B cell (primary cell): Measurements from ENCODE around the gene FAXDC2. TPM values are rescaled to one million over a fixed set of nuclear protein-coding genes. Genes with fewer than 3 reads are reported as not detected.

Experiments used
- ATAC-seq: fragments of 200-7000 bp; cut with Tn5 transposase; one replicate; pipeline ENCODE4 v1.10.0; 2021; ENCODE audit warnings: low read depth, mild to moderate bottlenecking, moderate number of reproducible peaks, moderate library complexity
- CTCF ChIA-PET: fragments of 350-600 bp; sonication (Branson Sonifier 250); formaldehyde crosslinking; loops from one replicate; lab custom pipeline; 2021; ENCODE audit warnings: antibody characterized with exemption, inconsistent platforms; lab: Charles Lee
- POLR2A ChIA-PET: fragments of 350-600 bp; sonication (Branson Sonifier 250); formaldehyde crosslinking; loops from one replicate; lab custom pipeline; 2021; ENCODE audit warnings: antibody characterized with exemption; lab: Charles Lee
- DNase-seq: peaks from one replicate; pipeline ENCODE4 v3.0.0; 2013
- H2AFZ ChIP-seq: 2 replicates; pipeline ENCODE4 v1.6.1; 2012; ENCODE audit warnings: mild to moderate bottlenecking, low read depth, low read length; ENCODE audit not compliant: insufficient read depth, poor library complexity, severe bottlenecking
- H3K27ac ChIP-seq, 2 donors: 1 replicate in 1 of 2; 2 replicates in 1 of 2; pipeline ENCODE4 v1.5.1; 2012 to 2013; ENCODE audit warnings: low read length in 2 of 2, mild to moderate bottlenecking in 2 of 2, moderate library complexity in 1 of 2
- H3K27me3 ChIP-seq, 4 experiments: fragments of 200-600 bp in 1 of 4; sonication (generic) in 1 of 4; replicated peaks in 1 of 4; 1 replicate in 2 of 4; 2 replicates in 2 of 4; pipeline versions ENCODE4 v1.6.1 to v1.7.0; 2013 to 2016; ENCODE audit warnings: low read length in 3 of 4, mild to moderate bottlenecking in 2 of 4, mixed read lengths in 1 of 4, moderate library complexity in 1 of 4; ENCODE audit not compliant: insufficient read depth in 4 of 4, control insufficient read depth in 3 of 4; ENCODE audit errors: control extremely low read depth in 1 of 4
- H3K36me3 ChIP-seq, 2 experiments: replicated peaks in 1 of 2; 1 replicate in 1 of 2; 2 replicates in 1 of 2; pipeline versions ENCODE4 v1.6.1 to v1.7.1; 2013; ENCODE audit warnings: low read length in 1 of 2; ENCODE audit not compliant: insufficient read depth in 2 of 2, control insufficient read depth in 1 of 2; ENCODE audit errors: control extremely low read depth in 1 of 2, extremely low read depth in 1 of 2
- H3K4me1 ChIP-seq, 2 donors: fragments of 200-600 bp in 1 of 2; sonication (generic) in 1 of 2; 1 replicate in 1 of 2; 2 replicates in 1 of 2; pipeline versions ENCODE4 v1.5.1 to v1.6.1; 2013 to 2017; ENCODE audit warnings: low read length in 2 of 2; ENCODE audit not compliant: control insufficient read depth in 2 of 2, insufficient read depth in 2 of 2
- H3K4me2 ChIP-seq: replicated peaks from 2 replicates; pipeline ENCODE3; 2012; ENCODE audit warnings: mild to moderate bottlenecking, low read depth, low read length; ENCODE audit not compliant: poor library complexity, severe bottlenecking
- H3K4me3 ChIP-seq, 5 experiments: fragments of 200-600 bp in 1 of 5; sonication (generic) in 1 of 5; 1 replicate in 3 of 5; 2 replicates in 2 of 5; pipeline versions ENCODE4 v1.5.1 to v1.7.0; 2011 to 2016; ENCODE audit warnings: low read length in 4 of 5, mild to moderate bottlenecking in 4 of 5, low read depth in 2 of 5, control low read depth in 1 of 5, moderate library complexity in 1 of 5; ENCODE audit not compliant: insufficient read depth in 1 of 5; ENCODE audit errors: control extremely low read depth in 1 of 5, extremely low read depth in 1 of 5
- H3K79me2 ChIP-seq: fragments of 200-600 bp; sonication (generic); one replicate; pipeline ENCODE4 v1.6.0; 2016; ENCODE audit warnings: low read length; ENCODE audit not compliant: control insufficient read depth, insufficient read depth
- H3K9ac ChIP-seq: fragments of 200-600 bp; sonication (generic); 2 replicates; pipeline ENCODE4 v1.6.1; 2017; ENCODE audit warnings: mild to moderate bottlenecking, low read length, moderate library complexity
- H3K9me3 ChIP-seq, 3 donors: one replicate each; pipeline versions ENCODE4 v1.6.1 to v1.7.1; 2013; ENCODE audit warnings: low read length in 2 of 3; ENCODE audit not compliant: control insufficient read depth in 2 of 3, insufficient read depth in 1 of 3; ENCODE audit errors: control extremely low read depth in 1 of 3
- H4K20me1 ChIP-seq: 2 replicates; pipeline ENCODE4 v1.6.0; 2012; ENCODE audit warnings: mild to moderate bottlenecking, low read length; ENCODE audit not compliant: insufficient read depth, control insufficient read depth, poor library complexity, severe bottlenecking
- H3K27ac Mint-ChIP-seq: one replicate; pipeline ENCODE4 v1.8.0; 2021; ENCODE audit warnings: mixed read lengths
- H3K27me3 Mint-ChIP-seq: one replicate; pipeline ENCODE4 v1.8.0; 2021; ENCODE audit warnings: mixed read lengths
- H3K4me1 Mint-ChIP-seq: one replicate; pipeline ENCODE4 v1.8.0; 2021; ENCODE audit warnings: mixed read lengths
- H3K4me3 Mint-ChIP-seq: one replicate; pipeline ENCODE4 v1.8.0; 2021; ENCODE audit warnings: mixed read lengths
- H3K9me3 Mint-ChIP-seq: one replicate; pipeline ENCODE4 v1.8.0; 2022; ENCODE audit warnings: mixed read lengths; ENCODE audit not compliant: insufficient read depth
- EZH2 ChIP-seq: IDR thresholded peaks from 2 replicates; pipeline ENCODE4 v1.6.1; 2012; ENCODE audit warnings: borderline replicate concordance, low read depth, mild to moderate bottlenecking, moderate library complexity, low read length; ENCODE audit not compliant: insufficient read depth, poor library complexity, severe bottlenecking
- WGBS: methylation state at CpG from one replicate; pipeline ENCODE4 v1.1.5; 2013; ENCODE audit warnings: missing lambda C conversion rate; ENCODE audit not compliant: insufficient coverage; 5-methylcytosine and 5-hydroxymethylcytosine counted together
- intact Hi-C: fragments of 100-400 bp; cut with micrococcal nuclease; formaldehyde crosslinking; loops from one replicate; pipeline ENCODE4 v1.10.0; 2022
- polyA plus RNA-seq: library from polyadenylated mRNA; depleted of rRNA; stranded (reverse); fragments of >200 nt; gene quantifications from 2 replicates; pipeline ENCODE4 v1.2.3, GENCODE V29; 2012
- total RNA-seq, 2 donors: library from RNA; stranded (reverse); fragments of 120-200 nt in 1 of 2; gene quantifications; 1 replicate in 1 of 2; 2 replicates in 1 of 2; pipeline versions ENCODE4 v1.2.3 to v1.2.4, GENCODE V29; 2013 to 2022
- TF ChIP-seq, protein P1 (sequence below): fragments of 200-600 bp; IDR thresholded peaks from one replicate; pipeline ENCODE4 v1.8.0; 2022; ENCODE audit warnings: antibody characterized with exemption, mild to moderate bottlenecking

Gene FAXDC2
- total and polyA plus RNA-seq, 2 donors (not counting 1 experiment from before 2014, with no cell fraction given), result 0.07 TPM; not detected in 1

DNA sequence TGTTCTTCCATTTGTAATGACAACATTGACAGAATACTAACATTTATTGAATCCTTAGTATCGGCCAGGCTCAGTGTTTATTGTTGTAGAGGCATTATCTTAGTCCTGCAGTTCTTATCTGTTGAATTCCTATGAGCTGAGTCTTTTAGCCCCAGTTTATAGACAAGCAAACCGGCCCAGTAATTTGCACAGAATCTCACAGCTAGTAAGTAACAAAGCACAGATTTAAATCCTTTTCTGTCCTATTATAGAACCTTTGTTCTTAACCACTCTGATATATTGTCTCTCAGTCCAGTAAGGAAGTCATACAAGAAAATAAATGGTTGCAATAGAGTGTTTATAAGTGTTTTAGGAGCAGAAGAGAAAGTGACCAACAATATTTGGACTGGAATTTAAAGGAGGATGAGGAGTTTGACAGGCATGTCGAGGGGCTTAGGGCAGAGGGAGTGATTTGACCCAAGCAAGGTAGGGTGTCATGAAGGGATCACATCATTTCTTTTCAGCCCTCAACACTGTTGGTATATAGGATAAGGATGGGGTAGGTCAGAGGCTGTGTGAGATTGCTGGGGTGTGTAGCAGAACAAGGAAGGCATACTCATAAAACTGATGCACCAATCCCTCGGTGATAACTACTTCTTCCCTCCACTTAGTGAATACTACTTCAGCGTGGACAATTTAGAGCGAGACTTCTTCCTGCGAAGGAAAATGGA is 55.7 kb downstream of the FAXDC2 start:
- Histone ChIP-seq H3K27ac (no peak overlapping the region), H3K36me3 (peaks cover 10 to 75% of the 10 kb centered on the region in 2 experiments), H3K4me3 (no peak overlapping the region), H3K9me3 (no peaks in the 10 kb centered on the region), H2AFZ (no peak overlapping the region), H3K4me1 (peaks cover 12 to 24% of the 10 kb centered on the region in 2 donors), H3K4me2 (no peak overlapping the region), H3K79me2 (peaks cover 15% of the 10 kb centered on the region), H3K9ac (no peak overlapping the region), H4K20me1 (peaks cover 27% of the 10 kb centered on the region), H3K27me3 (no peaks in the 10 kb centered on the region)
- ChIA-PET POLR2A (no interaction called here), CTCF (interaction anchor here (0.6 to 1.1 kb wide), 2 partner anchors 144 to 164 kb away, joined by 3 to 4 read pairs; no protein-coding TSS in a partner anchor)
- no peaks in the 10 kb centered on the region for H3K27me3 Mint-ChIP-seq
- intact Hi-C loops, result no loop called here
- WGBS, result 98% methylated on average over 4 of the region's 7 CpGs
- no peak for TF ChIP-seq EZH2
- TF ChIP-seq, protein P1, sequence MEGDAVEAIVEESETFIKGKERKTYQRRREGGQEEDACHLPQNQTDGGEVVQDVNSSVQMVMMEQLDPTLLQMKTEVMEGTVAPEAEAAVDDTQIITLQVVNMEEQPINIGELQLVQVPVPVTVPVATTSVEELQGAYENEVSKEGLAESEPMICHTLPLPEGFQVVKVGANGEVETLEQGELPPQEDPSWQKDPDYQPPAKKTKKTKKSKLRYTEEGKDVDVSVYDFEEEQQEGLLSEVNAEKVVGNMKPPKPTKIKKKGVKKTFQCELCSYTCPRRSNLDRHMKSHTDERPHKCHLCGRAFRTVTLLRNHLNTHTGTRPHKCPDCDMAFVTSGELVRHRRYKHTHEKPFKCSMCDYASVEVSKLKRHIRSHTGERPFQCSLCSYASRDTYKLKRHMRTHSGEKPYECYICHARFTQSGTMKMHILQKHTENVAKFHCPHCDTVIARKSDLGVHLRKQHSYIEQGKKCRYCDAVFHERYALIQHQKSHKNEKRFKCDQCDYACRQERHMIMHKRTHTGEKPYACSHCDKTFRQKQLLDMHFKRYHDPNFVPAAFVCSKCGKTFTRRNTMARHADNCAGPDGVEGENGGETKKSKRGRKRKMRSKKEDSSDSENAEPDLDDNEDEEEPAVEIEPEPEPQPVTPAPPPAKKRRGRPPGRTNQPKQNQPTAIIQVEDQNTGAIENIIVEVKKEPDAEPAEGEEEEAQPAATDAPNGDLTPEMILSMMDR, result no peak
- H3K4me3 Mint-ChIP-seq, result no peak overlapping the region
- peak overlapping the region; percentile 7 for H3K27ac Mint-ChIP-seq
- H3K9me3 Mint-ChIP-seq, result no peaks in the 10 kb centered on the region
- ATAC-seq (no peak), DNase-seq (no peak)
- peaks cover 23% of the 10 kb centered on the region for H3K4me1 Mint-ChIP-seq
